GM18520 (cell line): ENCODE measurements around the gene LRFN2.

ENCODE experiments used
- ATAC-seq: cut with Tn5 transposase; IDR thresholded peaks from one replicate; pipeline ENCODE4 v1.9.1; 2021; ENCODE audit not compliant: unreplicated experiment

Gene LRFN2

GRCh38 chr6:40408786-40409542, 178.2 kb downstream of the LRFN2 start:
- ATAC-seq = no peak

GRCh38 chr6:40407239-40407638, 179.9 kb downstream of the LRFN2 start:
- ATAC-seq = no peak

GRCh38 chr6:40406175-40406574, 181.0 kb downstream of the LRFN2 start:
- ATAC-seq = no peak

- no peak for ATAC-seq
Measured at GRCh38 chr6:40400738-40401137, 186.4 kb downstream of the LRFN2 start.

- ATAC-seq = no peak
Measured at GRCh38 chr6:40399888-40400457, 187.2 kb downstream of the LRFN2 start.

GRCh38 chr6:40398810-40399477, 188.2 kb downstream of the LRFN2 start:
- ATAC-seq = no peak

GRCh38 chr6:40398034-40398691, 189.0 kb downstream of the LRFN2 start:
- ATAC-seq = no peak

GRCh38 chr6:40397287-40398033, 189.7 kb downstream of the LRFN2 start:
- no peak for ATAC-seq

- ATAC-seq = no peak
Measured at GRCh38 chr6:40395698-40396076, 191.5 kb downstream of the LRFN2 start.

- ATAC-seq = no peak
Measured at GRCh38 chr6:40395066-40395697, 192.0 kb downstream of the LRFN2 start.

- ATAC-seq = no peak
Measured at GRCh38 chr6:40394381-40394780, 192.8 kb downstream of the LRFN2 start.

- no peak for ATAC-seq
Measured at GRCh38 chr6:40393641-40394040, 193.5 kb downstream of the LRFN2 start.

GRCh38 chr6:40392589-40392988, 194.6 kb downstream of the LRFN2 start:
- ATAC-seq = no peak

GRCh38 chr6:40391851-40392517, 195.2 kb downstream of the LRFN2 start:
- ATAC-seq = no peak

GRCh38 chr6:40391086-40391485, 196.1 kb downstream of the LRFN2 start:
- ATAC-seq = no peak

GRCh38 chr6:40390144-40390800, 196.9 kb downstream of the LRFN2 start:
- no peak for ATAC-seq

GRCh38 chr6:40389254-40389653, 197.9 kb downstream of the LRFN2 start:
- ATAC-seq = no peak

- ATAC-seq = no peak
Measured at GRCh38 chr6:40387871-40388264, 199.3 kb downstream of the LRFN2 start.

- ATAC-seq = no peak
Measured at GRCh38 chr6:40387127-40387870, 199.9 kb downstream of the LRFN2 start.
